B cell (primary cell): ENCODE results near the gene CTLA4.

Source experiments
- EZH2 ChIP-seq: IDR thresholded peaks from 2 replicates; pipeline ENCODE4 v1.6.1; 2012; ENCODE audit warnings: borderline replicate concordance, low read depth, mild to moderate bottlenecking, moderate library complexity, low read length; ENCODE audit not compliant: insufficient read depth, poor library complexity, severe bottlenecking
- TF ChIP-seq, protein P1 (sequence below): fragments of 200-600 bp; IDR thresholded peaks from one replicate; pipeline ENCODE4 v1.8.0; 2022; ENCODE audit warnings: antibody characterized with exemption, mild to moderate bottlenecking

DNA sequence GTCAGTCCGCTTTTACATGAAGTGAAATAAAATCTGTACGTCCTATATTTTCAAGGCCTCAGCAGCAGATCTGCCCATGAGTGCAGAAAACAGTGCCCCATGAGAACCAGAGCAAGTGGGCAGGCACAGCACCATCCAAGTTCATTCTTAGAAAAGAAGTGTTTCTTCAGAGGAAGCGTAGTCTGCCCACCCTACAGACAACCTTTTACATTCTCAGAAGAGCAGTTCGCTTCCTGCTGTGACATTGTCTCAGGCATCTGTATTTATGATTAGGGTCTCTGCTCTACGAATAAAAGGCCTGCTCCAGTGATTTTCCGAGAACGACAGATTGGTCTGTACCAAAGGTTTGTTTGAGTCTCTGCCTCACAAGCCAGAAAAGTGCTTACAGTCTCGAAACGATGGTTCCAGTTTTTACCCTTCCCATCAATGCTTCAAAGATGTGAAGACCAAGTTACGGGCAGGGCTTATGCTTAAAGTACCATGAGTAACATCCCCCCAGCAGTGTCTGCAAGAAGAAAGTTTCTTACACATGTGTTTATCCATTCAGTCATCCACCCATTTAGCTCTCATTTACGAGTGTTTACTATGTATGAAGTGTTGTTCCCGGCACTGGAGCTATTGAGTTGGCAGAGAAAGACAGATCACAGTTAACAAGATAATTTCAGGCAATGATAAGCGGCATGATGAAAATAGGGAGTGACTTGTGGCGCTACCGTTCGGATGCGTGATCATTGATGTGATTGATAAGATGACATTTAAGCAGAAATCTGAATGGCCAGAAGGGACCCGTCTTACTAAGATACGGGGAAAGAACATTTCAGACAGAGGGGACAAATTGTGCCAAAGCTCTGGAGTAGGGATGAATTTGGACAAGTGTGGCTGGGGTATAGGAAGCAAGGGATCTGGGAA is 31.4 kb upstream of the CTLA4 start:
- TF ChIP-seq, protein P1, sequence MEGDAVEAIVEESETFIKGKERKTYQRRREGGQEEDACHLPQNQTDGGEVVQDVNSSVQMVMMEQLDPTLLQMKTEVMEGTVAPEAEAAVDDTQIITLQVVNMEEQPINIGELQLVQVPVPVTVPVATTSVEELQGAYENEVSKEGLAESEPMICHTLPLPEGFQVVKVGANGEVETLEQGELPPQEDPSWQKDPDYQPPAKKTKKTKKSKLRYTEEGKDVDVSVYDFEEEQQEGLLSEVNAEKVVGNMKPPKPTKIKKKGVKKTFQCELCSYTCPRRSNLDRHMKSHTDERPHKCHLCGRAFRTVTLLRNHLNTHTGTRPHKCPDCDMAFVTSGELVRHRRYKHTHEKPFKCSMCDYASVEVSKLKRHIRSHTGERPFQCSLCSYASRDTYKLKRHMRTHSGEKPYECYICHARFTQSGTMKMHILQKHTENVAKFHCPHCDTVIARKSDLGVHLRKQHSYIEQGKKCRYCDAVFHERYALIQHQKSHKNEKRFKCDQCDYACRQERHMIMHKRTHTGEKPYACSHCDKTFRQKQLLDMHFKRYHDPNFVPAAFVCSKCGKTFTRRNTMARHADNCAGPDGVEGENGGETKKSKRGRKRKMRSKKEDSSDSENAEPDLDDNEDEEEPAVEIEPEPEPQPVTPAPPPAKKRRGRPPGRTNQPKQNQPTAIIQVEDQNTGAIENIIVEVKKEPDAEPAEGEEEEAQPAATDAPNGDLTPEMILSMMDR, result no peak
- TF ChIP-seq EZH2, result no peak
